Right atrium auricular region (tissue), 2 donors: ENCODE measurements around the gene SLC7A6. TPM values are rescaled to one million over a fixed set of nuclear protein-coding genes. Genes with fewer than 3 reads are reported as not detected.
A peak's percentile ranks its signal among the peaks of the same experiment; 100 is the strongest.

Source experiments
- DNase-seq: peaks from one replicate; pipeline ENCODE4 v3.0.0-alpha.2; 2019; ENCODE audit warnings: low spot score
- H3K27ac ChIP-seq, 2 donors: fragments of 200-600 bp; sonication (generic); 1 replicate in 1 of 2; 2 replicates in 1 of 2; pipeline ENCODE4 v1.5.1; 2016 to 2019
- H3K27me3 ChIP-seq, 2 donors: fragments of 200-600 bp; sonication (generic); one replicate each; pipeline versions ENCODE4 v1.5.1 to v1.6.0; 2017 to 2019
- H3K36me3 ChIP-seq: fragments of 200-600 bp; sonication (generic); one replicate; pipeline ENCODE4 v1.5.1; 2016
- H3K4me1 ChIP-seq, 2 donors: fragments of 200-600 bp; sonication (generic); one replicate each; pipeline versions ENCODE4 v1.5.1 to v1.6.0; 2017 to 2019
- H3K4me3 ChIP-seq, 2 donors: fragments of 200-600 bp; sonication (generic); 1 replicate in 1 of 2; 2 replicates in 1 of 2; pipeline ENCODE4 v1.5.1; 2017 to 2019; ENCODE audit warnings: mild to moderate bottlenecking in 1 of 2, moderate library complexity in 1 of 2
- H3K9me3 ChIP-seq, 2 donors: fragments of 200-600 bp; sonication (generic); one replicate each; pipeline ENCODE4 v1.5.1; 2019
- CTCF ChIP-seq, 2 donors: fragments of 200-600 bp; sonication (generic); IDR thresholded peaks; one replicate each; pipeline ENCODE4 v1.5.1; 2019; ENCODE audit warnings: antibody characterized with exemption in 2 of 2
- total RNA-seq, 2 donors: library from RNA; depleted of rRNA; stranded (reverse); fragments of >200 nt; gene quantifications; one replicate each; pipeline ENCODE4 v1.1.0, GENCODE V29; 2016

Gene SLC7A6
- total RNA-seq = 10 to 100 TPM; 28.9 to 51.0 TPM

- Histone ChIP-seq H3K4me3 (peak within 1 kb of the TSS; percentile 86 to 95), H3K36me3 (peaks cover 16% of the 10 kb centered on the region), H3K4me1 (peaks cover 0 to 54% of the 10 kb centered on the region in 2 donors), H3K27me3 (no peaks in the 10 kb centered on the region), H3K27ac (peak within 1 kb of the TSS; percentile 96 to 100), H3K9me3 (no peaks in the 10 kb centered on the region)
- peak; percentile 76 to 83 for TF ChIP-seq CTCF (IDR thresholded peaks at IDR 0.05)
- DNase-seq = peak; percentile 78
Observed at GRCh38 chr16:68264128-68265077, at the start of gene SLC7A6. TSS of gene SLC7A6 (plus strand) at chr16:68264526. CDS start at chr16:68274727, 10,201 bp downstream.

GRCh38 chr16:68214726-68215125 lies 49.6 kb upstream of the SLC7A6 start:
- no peak for TF ChIP-seq CTCF (IDR thresholded peaks at IDR 0.05)
- Histone ChIP-seq H3K27ac (no peak overlapping the region), H3K4me3 (no peak overlapping the region), H3K4me1 (no peaks in the 10 kb centered on the region), H3K9me3 (no peaks in the 10 kb centered on the region), H3K36me3 (no peaks in the 10 kb centered on the region), H3K27me3 (no peaks in the 10 kb centered on the region)
- no peak for DNase-seq

- no peaks in the 10 kb centered on the region for H3K36me3 ChIP-seq
- H3K27me3 ChIP-seq = no peaks in the 10 kb centered on the region
- H3K4me1 ChIP-seq = no peaks in the 10 kb centered on the region
- H3K4me3 ChIP-seq = no peak overlapping the region
- no peaks in the 10 kb centered on the region for H3K9me3 ChIP-seq
- TF ChIP-seq CTCF (IDR thresholded peaks at IDR 0.05) = no peak
- H3K27ac ChIP-seq = no peak overlapping the region
- DNase-seq = no peak
Observed at GRCh38 chr16:68215302-68215701, 49.0 kb upstream of the SLC7A6 start.

GRCh38 chr16:68216240-68216639 lies 48.1 kb upstream of the SLC7A6 start:
- no peak for DNase-seq
- H3K27me3 ChIP-seq = no peaks in the 10 kb centered on the region
- H3K36me3 ChIP-seq = peaks cover 3% of the 10 kb centered on the region
- no peak for TF ChIP-seq CTCF (IDR thresholded peaks at IDR 0.05)
- no peaks in the 10 kb centered on the region for H3K9me3 ChIP-seq
- no peaks in the 10 kb centered on the region for H3K4me1 ChIP-seq
- no peak overlapping the region for H3K4me3 ChIP-seq
- no peak overlapping the region for H3K27ac ChIP-seq

GRCh38 chr16:68217506-68217905 lies 46.8 kb upstream of the SLC7A6 start:
- DNase-seq = no peak
- no peak overlapping the region for H3K27ac ChIP-seq

More at GRCh38 chr16:68217506-68217905, 46.8 kb upstream of the SLC7A6 start:
- Histone ChIP-seq H3K4me1 (no peaks in the 10 kb centered on the region), H3K36me3 (peaks cover 3% of the 10 kb centered on the region), H3K27me3 (no peaks in the 10 kb centered on the region), H3K9me3 (no peaks in the 10 kb centered on the region), H3K4me3 (no peak overlapping the region)
- no peak for TF ChIP-seq CTCF (IDR thresholded peaks at IDR 0.05)
